ENCODE results near the gene ZNF268.

DNA sequence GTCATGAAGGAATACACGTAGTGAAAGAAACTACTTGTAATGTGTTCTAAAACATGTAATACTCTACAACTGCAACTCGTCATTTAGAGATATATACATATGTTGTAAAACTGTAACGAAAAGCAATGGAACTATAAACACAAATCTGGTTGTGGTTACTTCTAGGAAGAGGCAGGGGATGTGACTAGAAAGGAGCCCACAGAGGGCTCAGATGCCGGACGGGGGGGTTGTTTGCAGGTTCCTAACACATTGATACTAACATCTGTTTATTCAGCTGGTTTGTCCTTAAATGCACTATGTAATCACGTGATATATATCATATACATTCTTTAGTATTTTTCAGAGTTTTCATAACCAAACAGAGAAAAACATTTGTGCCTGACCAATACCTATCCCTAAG, 70.4 kb downstream of the ZNF268 start:
- TF ChIP-seq MIER3 (CRISPR knock-in tag; IDR thresholded peaks at IDR 0.05; ENCODE audit: borderline replicate concordance) (no peak), FOXA3 (CRISPR knock-in tag; IDR thresholded peaks at IDR 0.05) (no peak), U2AF2 (IDR thresholded peaks at IDR 0.05; ENCODE audit: low read depth, low read length) (no peak), CHCHD3 (CRISPR knock-in tag; IDR thresholded peaks at IDR 0.05) (no peak), ZNF446 (CRISPR knock-in tag; IDR thresholded peaks at IDR 0.05) (no peak), SRSF1 (optimal IDR thresholded peaks at IDR 0.05; ENCODE audit: low read depth, low read length) (no peak), ZNF264 (CRISPR knock-in tag; IDR thresholded peaks at IDR 0.05) (no peak), POLR2G (IDR thresholded peaks at IDR 0.05; ENCODE audit: low read depth, low read length) (no peak), ESRRA (CRISPR knock-in tag; IDR thresholded peaks at IDR 0.05; ENCODE audit: low read depth) (no peak)
- TF ChIP-seq, protein P1, sequence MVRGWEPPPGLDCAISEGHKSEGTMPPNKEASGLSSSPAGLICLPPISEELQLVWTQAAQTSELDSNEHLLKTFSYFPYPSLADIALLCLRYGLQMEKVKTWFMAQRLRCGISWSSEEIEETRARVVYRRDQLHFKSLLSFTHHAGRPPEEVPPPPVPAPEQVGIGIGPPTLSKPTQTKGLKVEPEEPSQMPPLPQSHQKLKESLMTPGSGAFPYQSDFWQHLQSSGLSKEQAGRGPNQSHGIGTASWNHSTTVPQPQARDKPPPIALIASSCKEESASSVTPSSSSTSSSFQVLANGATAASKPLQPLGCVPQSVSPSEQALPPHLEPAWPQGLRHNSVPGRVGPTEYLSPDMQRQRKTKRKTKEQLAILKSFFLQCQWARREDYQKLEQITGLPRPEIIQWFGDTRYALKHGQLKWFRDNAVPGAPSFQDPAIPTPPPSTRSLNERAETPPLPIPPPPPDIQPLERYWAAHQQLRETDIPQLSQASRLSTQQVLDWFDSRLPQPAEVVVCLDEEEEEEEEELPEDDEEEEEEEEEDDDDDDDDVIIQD (CRISPR knock-in tag; IDR thresholded peaks at IDR 0.05; ENCODE audit: low read depth) = no peak
- TF ChIP-seq, protein P2, sequence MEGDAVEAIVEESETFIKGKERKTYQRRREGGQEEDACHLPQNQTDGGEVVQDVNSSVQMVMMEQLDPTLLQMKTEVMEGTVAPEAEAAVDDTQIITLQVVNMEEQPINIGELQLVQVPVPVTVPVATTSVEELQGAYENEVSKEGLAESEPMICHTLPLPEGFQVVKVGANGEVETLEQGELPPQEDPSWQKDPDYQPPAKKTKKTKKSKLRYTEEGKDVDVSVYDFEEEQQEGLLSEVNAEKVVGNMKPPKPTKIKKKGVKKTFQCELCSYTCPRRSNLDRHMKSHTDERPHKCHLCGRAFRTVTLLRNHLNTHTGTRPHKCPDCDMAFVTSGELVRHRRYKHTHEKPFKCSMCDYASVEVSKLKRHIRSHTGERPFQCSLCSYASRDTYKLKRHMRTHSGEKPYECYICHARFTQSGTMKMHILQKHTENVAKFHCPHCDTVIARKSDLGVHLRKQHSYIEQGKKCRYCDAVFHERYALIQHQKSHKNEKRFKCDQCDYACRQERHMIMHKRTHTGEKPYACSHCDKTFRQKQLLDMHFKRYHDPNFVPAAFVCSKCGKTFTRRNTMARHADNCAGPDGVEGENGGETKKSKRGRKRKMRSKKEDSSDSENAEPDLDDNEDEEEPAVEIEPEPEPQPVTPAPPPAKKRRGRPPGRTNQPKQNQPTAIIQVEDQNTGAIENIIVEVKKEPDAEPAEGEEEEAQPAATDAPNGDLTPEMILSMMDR (CRISPR knock-in tag; IDR thresholded peaks at IDR 0.05) = no peak
- TF ChIP-seq, protein P3, sequence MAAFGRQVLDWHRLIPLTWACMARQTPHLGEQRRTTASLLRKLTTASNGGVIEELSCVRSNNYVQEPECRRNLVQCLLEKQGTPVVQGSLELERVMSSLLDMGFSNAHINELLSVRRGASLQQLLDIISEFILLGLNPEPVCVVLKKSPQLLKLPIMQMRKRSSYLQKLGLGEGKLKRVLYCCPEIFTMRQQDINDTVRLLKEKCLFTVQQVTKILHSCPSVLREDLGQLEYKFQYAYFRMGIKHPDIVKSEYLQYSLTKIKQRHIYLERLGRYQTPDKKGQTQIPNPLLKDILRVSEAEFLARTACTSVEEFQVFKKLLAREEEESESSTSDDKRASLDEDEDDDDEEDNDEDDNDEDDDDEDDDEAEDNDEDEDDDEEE (CRISPR knock-in tag; IDR thresholded peaks at IDR 0.05) = no peak

Data from HepG2 (cell line).